Pancreas (tissue), 10 donors: Measurements from ENCODE around the gene ADCY1. TPM values are rescaled to one million over a fixed set of nuclear protein-coding genes. Genes with fewer than 3 reads are reported as not detected.

Experiments
- ATAC-seq, 4 donors: fragments of 200-7000 bp; cut with Tn5 transposase; one replicate each; pipeline versions ENCODE4 v1.8.0 to v1.9.1; 2020; ENCODE audit warnings: mild to moderate bottlenecking in 4 of 4, moderate library complexity in 4 of 4
- DNase-seq, 6 donors: peaks; one replicate each; pipeline ENCODE4 v3.0.0-alpha.2; 2020
- FAIRE-seq: peaks from 2 replicates; lab custom pipeline; 2012; peaks lifted over from hg19 to GRCh38; lab: Jason Lieb, UNC
- H3K27ac ChIP-seq, 4 donors: fragments of 200-600 bp; sonication (generic); 1 replicate in 3 of 4; 2 replicates in 1 of 4; pipeline versions ENCODE4 v1.5.0 to v1.8.0; 2020
- H3K27me3 ChIP-seq, 4 donors: fragments of 200-600 bp; one replicate each; pipeline ENCODE4 v1.8.0; 2021
- H3K36me3 ChIP-seq, 3 donors: fragments of 200-600 bp; sonication (generic) in 1 of 3; one replicate each; pipeline versions ENCODE4 v1.5.0 to v1.8.0; 2020 to 2021
- H3K4me1 ChIP-seq, 3 donors: fragments of 200-600 bp; one replicate each; pipeline ENCODE4 v1.8.0; 2021
- H3K4me3 ChIP-seq, 4 donors: fragments of 200-600 bp; sonication (generic) in 2 of 4; one replicate each; pipeline versions ENCODE4 v1.5.0 to v1.8.0; 2020 to 2021
- H3K9me3 ChIP-seq, 4 donors: fragments of 200-600 bp; one replicate each; pipeline ENCODE4 v1.8.0; 2021
- CTCF ChIP-seq, 4 donors: fragments of 200-600 bp; sonication (generic) in 3 of 4; IDR thresholded peaks; one replicate each; pipeline versions ENCODE4 v1.5.0 to v1.8.0; 2021; ENCODE audit warnings: antibody characterized with exemption in 4 of 4
- WGBS, 2 donors: extraction: QIAGEN DNeasy Blood & Tissue Kit; methylation state at CpG; one replicate each; pipeline ENCODE4 v1.1.7; 2013; 5-methylcytosine and 5-hydroxymethylcytosine counted together
- intact Hi-C, 3 donors: fragments of 100-400 bp; cut with DNase I; formaldehyde crosslinking; loops; one replicate each; pipeline versions ENCODE4 v1.11.1 to v1.14.2; 2022
- polyA plus RNA-seq, 2 donors: library from polyadenylated mRNA; stranded (reverse); fragments of 200-250 nt; gene quantifications; one replicate each; pipeline ENCODE4 v1.2.3, GENCODE V29; 2013
- total RNA-seq, 6 donors: library from RNA; stranded (reverse); fragmentation: NEBNext Ultra II Directional in 4 of 6; extraction: Animal tissue kit (Norgen Biotek cat#: 25700) in 4 of 6; gene quantifications; one replicate each; pipeline versions ENCODE4 v1.2.1 to v1.2.4, GENCODE V29; 2021 to 2023
- donor health status: healthy with polysubstance abuse.
- donor health status: DM: no; HTN: no; CAD: no; lungs with moderate emphysema.
- donor health status: DM: no; HTN: no; CAD: no.
- donor health status: control.
- donor health status: control.
- donor health status: Bipolar disorder and iron deficiency.
- donor health status: DM: yes; HTN: yes; CAD: no.
- donor health status: DM: no; HTN: no; CAD: no.
- donor health status: DM: no; HTN: no; CAD: no.
- donor health status: DM: yes; HTN: yes; CAD: no.

Gene ADCY1
- total and polyA plus RNA-seq, 8 donors, result 1.0 to 5.8 (median 4.2) TPM

DNA sequence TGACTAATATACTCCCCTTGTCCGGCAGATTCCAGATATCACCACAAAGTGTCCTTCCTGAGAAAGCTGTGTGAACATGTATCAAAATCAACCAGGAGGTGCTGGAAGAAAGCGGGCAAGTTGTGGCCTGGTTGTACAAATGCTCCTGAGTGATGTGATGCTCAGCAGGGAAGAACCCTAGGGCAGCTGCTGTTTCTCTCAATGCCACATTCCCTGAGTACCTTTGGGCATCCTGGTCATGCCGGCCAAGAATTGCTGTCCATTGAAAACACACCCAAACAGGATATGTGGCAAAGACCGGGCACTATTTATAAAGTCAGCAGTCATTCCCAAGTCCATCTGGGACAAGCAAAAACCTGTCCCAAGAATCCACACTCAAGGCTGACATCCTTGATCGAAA is 7.8 kb upstream of the ADCY1 start:
- WGBS, 2 donors, result 79 to 80% methylated on average over 5 of the region's 5 CpGs
- FAIRE-seq, result no peak
- H3K4me3 ChIP-seq, result no peak overlapping the region

DNA sequence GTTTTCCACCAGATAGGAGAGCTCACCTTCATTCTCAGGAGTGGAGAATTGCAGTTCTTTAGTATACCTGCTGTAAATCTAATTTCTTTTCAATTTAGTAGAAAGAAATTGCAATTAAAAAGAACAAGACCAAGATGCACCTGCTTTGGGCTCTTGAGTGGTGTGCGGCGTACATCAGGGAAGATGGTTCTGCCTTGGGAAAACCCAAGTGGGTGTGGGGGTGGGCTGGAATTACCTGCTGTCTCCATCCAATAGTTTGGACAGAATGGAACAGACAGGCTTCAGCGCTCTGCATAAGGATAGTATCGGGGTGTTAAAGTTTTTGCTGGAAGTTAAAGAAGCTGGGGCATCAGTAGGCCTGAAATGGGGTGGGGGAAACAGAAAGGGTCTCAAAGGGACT is 7.2 kb upstream of the ADCY1 start:
- Histone ChIP-seq H3K27me3 (no peaks in the 10 kb centered on the region), H3K27ac (no peak overlapping the region), H3K9me3 (no peaks in the 10 kb centered on the region), H3K4me3 (no peak overlapping the region), H3K36me3 (no peaks in the 10 kb centered on the region), H3K4me1 (no peaks in the 10 kb centered on the region)
- no peak for FAIRE-seq
- no peak for TF ChIP-seq CTCF (IDR thresholded peaks at IDR 0.05)
- no peak for ATAC-seq
- intact Hi-C loops, result no loop called here
- no peak for DNase-seq
- 93 to 97% methylated on average over 4 of the region's 4 CpGs for WGBS, 2 donors

More for the DNA sequence above, 7.8 kb upstream of the ADCY1 start:
- Histone ChIP-seq H3K4me1 (no peaks in the 10 kb centered on the region), H3K36me3 (no peaks in the 10 kb centered on the region), H3K27ac (no peak overlapping the region), H3K27me3 (no peaks in the 10 kb centered on the region), H3K9me3 (no peaks in the 10 kb centered on the region)
- intact Hi-C loops, result no loop called here
- DNase-seq (no peak), ATAC-seq (no peak)
- TF ChIP-seq CTCF (IDR thresholded peaks at IDR 0.05), result no peak

DNA sequence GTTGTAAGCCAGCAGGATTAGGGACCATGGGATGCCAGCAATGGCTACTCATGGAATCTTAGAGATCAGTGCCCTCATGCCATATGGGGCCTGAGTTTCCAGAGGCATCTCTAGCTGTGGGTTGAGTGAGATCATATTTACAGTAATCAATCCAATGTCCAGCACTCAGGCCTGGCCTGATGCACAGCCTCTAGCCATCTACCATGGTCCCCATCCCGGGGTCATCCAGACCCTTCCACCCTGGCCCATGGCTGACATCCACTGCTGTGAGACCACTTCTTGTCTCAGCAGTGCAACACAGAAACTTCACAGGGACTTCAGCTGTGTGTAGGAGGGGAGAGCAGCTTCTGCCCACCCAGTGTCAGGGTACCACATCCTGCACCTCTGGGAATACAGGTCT is 6.5 kb upstream of the ADCY1 start:
- no peaks in the 10 kb centered on the region for H3K36me3 ChIP-seq
- H3K4me3 ChIP-seq, result no peak overlapping the region
- intact Hi-C loops, result no loop called here
- WGBS, 2 donors, result 69 to 72% methylated on average over 1 of the region's 1 CpG
- DNase-seq (no peak), FAIRE-seq (no peak), ATAC-seq (no peak)
- H3K27me3 ChIP-seq, result no peaks in the 10 kb centered on the region
- no peaks in the 10 kb centered on the region for H3K9me3 ChIP-seq
- H3K27ac ChIP-seq, result no peak overlapping the region
- no peaks in the 10 kb centered on the region for H3K4me1 ChIP-seq
- TF ChIP-seq CTCF (IDR thresholded peaks at IDR 0.05), result no peak

DNA sequence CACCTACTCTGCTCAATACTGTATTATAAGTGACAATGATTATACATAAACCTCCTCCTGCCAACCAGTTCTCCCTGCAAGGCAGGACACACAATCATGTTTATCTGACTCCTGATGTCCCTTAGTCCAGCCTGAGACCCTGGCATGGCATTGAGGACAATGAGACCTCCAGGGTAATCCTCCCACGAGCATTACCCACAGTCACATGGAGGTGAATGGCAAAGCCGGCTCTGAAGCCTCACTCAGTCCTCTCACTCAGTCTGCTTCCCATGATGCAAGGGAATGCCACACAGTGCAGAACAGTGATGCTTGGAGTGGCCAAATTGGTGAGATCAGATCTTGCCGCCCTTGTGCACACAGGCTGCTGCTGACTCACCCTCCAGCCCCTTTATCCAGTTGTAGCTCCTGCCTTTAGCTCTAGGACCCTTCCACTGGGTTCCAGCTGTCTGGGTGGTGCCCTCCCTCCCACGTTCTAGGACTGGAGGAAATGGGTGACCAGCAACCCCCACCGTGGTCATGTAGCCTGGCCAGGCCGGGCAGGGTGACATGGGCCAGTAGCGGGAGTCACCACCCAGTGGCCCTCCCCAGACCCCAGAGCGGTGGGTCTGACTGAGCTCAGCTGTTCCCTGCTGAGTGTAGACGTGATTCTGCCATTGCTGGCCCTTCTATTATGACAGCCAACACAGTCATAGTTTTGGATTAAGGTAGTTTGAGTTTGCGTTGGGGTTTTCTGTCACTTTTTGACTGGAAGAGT is 5.5 kb upstream of the ADCY1 start:
- 76 to 80% methylated on average over 10 of the region's 10 CpGs for WGBS, 2 donors
- no peak for FAIRE-seq
- H3K27me3 ChIP-seq, result no peaks in the 10 kb centered on the region
- no peak for ATAC-seq
- no peaks in the 10 kb centered on the region for H3K36me3 ChIP-seq
- intact Hi-C loops, result no loop called here
- no peak for TF ChIP-seq CTCF (IDR thresholded peaks at IDR 0.05)
- H3K4me1 ChIP-seq, result no peaks in the 10 kb centered on the region
- H3K9me3 ChIP-seq, result no peaks in the 10 kb centered on the region
- no peak for DNase-seq
- H3K4me3 ChIP-seq, result no peak overlapping the region
- no peak overlapping the region for H3K27ac ChIP-seq

DNA sequence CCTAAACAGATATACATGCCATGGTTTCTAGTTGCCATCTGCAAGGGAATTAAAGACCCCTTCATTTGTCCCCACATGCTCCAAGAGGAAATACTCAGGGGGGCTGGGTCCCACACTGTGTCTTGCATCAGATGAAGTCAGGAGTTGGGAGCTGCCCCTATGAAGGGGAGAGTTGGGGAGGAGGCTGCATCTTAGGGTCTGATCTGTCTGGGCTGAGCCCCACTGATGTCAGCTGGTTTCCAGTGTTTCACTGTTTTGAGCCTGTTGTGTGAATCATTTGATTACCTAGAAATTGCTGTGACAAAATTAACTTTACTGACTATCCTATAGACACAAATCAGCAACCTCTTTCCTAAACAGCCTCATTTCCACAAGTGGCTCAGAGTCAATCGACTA is 4.9 kb upstream of the ADCY1 start:
- Histone ChIP-seq H3K36me3 (no peaks in the 10 kb centered on the region), H3K27me3 (no peaks in the 10 kb centered on the region), H3K9me3 (no peaks in the 10 kb centered on the region), H3K4me1 (no peaks in the 10 kb centered on the region), H3K4me3 (no peak overlapping the region), H3K27ac (no peak overlapping the region)
- 80 to 90% methylated on average over 1 of the region's 1 CpG for WGBS, 2 donors
- ATAC-seq (no peak), FAIRE-seq (no peak), DNase-seq (no peak)
- no peak for TF ChIP-seq CTCF (IDR thresholded peaks at IDR 0.05)
- intact Hi-C loops, result no loop called here
